Esophagus muscularis mucosa (tissue), 4 donors: Measurements from ENCODE around the gene CCDC89. TPM values are rescaled to one million over a fixed set of nuclear protein-coding genes. Genes with fewer than 3 reads are reported as not detected.

Experiments
- DNase-seq: peaks from one replicate; pipeline ENCODE4 v3.0.0-alpha.2; 2017; ENCODE audit errors: extremely low spot score
- H3K27ac ChIP-seq, 4 donors: fragments of 200-600 bp; sonication (generic); replicated peaks in 1 of 4; 1 replicate in 3 of 4; 2 replicates in 1 of 4; pipeline ENCODE4 v1.5.1; 2016 to 2019; ENCODE audit warnings: mild to moderate bottlenecking in 1 of 4
- H3K27me3 ChIP-seq, 4 donors: fragments of 200-600 bp; sonication (generic); one replicate each; pipeline versions ENCODE4 v1.5.1 to v1.6.0; 2016 to 2019
- H3K36me3 ChIP-seq, 4 donors: fragments of 200-600 bp; sonication (generic); one replicate each; pipeline ENCODE4 v1.5.1; 2016 to 2019
- H3K4me1 ChIP-seq, 4 donors: fragments of 200-600 bp; sonication (generic); one replicate each; pipeline ENCODE4 v1.5.1; 2016 to 2019
- H3K4me3 ChIP-seq, 4 donors: fragments of 200-600 bp; sonication (generic); 1 replicate in 2 of 4; 2 replicates in 2 of 4; pipeline ENCODE4 v1.5.1; 2016 to 2019; ENCODE audit warnings: mild to moderate bottlenecking in 4 of 4, moderate library complexity in 1 of 4
- H3K9me3 ChIP-seq, 4 donors: fragments of 200-600 bp; sonication (generic); 1 replicate in 3 of 4; 2 replicates in 1 of 4; pipeline ENCODE4 v1.5.1; 2016 to 2019
- CTCF ChIP-seq, 3 experiments: fragments of 200-600 bp in 2 of 3; fragments of 450-650 bp in 1 of 3; sonication (generic) in 2 of 3; IDR thresholded peaks; one replicate each; pipeline ENCODE4 v1.5.1; 2017 to 2019; ENCODE audit warnings: antibody characterized with exemption in 3 of 3, mild to moderate bottlenecking in 2 of 3, moderate library complexity in 1 of 3
- EP300 ChIP-seq: sonication (generic); formaldehyde crosslinking; IDR thresholded peaks from one replicate; pipeline ENCODE4 v1.6.1; 2017; ENCODE audit warnings: antibody characterized with exemption
- POLR2A ChIP-seq: fragments of 450-650 bp; IDR thresholded peaks from one replicate; pipeline ENCODE4 v1.6.1; 2017; ENCODE audit warnings: antibody characterized with exemption, moderate library complexity, mild to moderate bottlenecking, low read depth
- POLR2AphosphoS5 ChIP-seq, 2 donors: sonication (generic); formaldehyde crosslinking; IDR thresholded peaks; one replicate each; pipeline ENCODE4 v1.6.1; 2017; ENCODE audit warnings: antibody characterized with exemption in 2 of 2
- WGBS: methylation state at CpG from one replicate; pipeline ENCODE4 v1.1.5; 2018; 5-methylcytosine and 5-hydroxymethylcytosine counted together
- intact Hi-C: fragments of 100-400 bp; cut with DNase I; formaldehyde crosslinking; loops from one replicate; pipeline ENCODE4 v1.15.1; 2023
- total RNA-seq, 4 donors: library from RNA; depleted of rRNA; stranded (reverse); fragments of >200 nt; gene quantifications; one replicate each; pipeline versions ENCODE4 v1.1.0 to v1.2.1, GENCODE V29; 2016

The CCDC89 gene
- total RNA-seq, 4 donors from 2014 or later, result 0.83 to 2.9 (median 2.5) TPM

- Histone ChIP-seq H3K36me3 (no peaks in the 10 kb centered on the region), H3K9me3 (no peaks in the 10 kb centered on the region), H3K4me1 (no peaks in the 10 kb centered on the region), H3K27ac (no peak overlapping the region), H3K4me3 (no peak overlapping the region), H3K27me3 (no peaks in the 10 kb centered on the region)
- 66% methylated on average over 6 of the region's 6 CpGs for WGBS
- no peak for DNase-seq
- intact Hi-C loops, result no loop called here
- TF ChIP-seq POLR2AphosphoS5 (IDR thresholded peaks at IDR 0.05), result no peak
- TF ChIP-seq EP300, result no peak
Measured at GRCh38 chr11:85724748-85725465, 38.9 kb upstream of the CCDC89 start.

GRCh38 chr11:85723088-85723487 is 37.1 kb upstream of the CCDC89 start:
- Histone ChIP-seq H3K27ac (no peak overlapping the region), H3K4me1 (peaks cover 0 to 10% (median 0%) of the 10 kb centered on the region in 4 donors), H3K9me3 (no peaks in the 10 kb centered on the region), H3K27me3 (no peaks in the 10 kb centered on the region), H3K4me3 (no peak overlapping the region), H3K36me3 (no peaks in the 10 kb centered on the region)
- intact Hi-C loops, result no loop called here
- WGBS, result 85% methylated on average over 5 of the region's 5 CpGs
- no peak for TF ChIP-seq EP300
- TF ChIP-seq POLR2AphosphoS5 (IDR thresholded peaks at IDR 0.05), result no peak
- no peak for TF ChIP-seq CTCF (IDR thresholded peaks at IDR 0.05)
- TF ChIP-seq POLR2A, result no peak
- no peak for DNase-seq

- H3K4me3 ChIP-seq, result no peak overlapping the region
- WGBS, result 88% methylated on average over 3 of the region's 3 CpGs
- no peaks in the 10 kb centered on the region for H3K27me3 ChIP-seq
- TF ChIP-seq EP300 (no peak), POLR2AphosphoS5 (IDR thresholded peaks at IDR 0.05) (no peak), CTCF (IDR thresholded peaks at IDR 0.05) (no peak), POLR2A (no peak)
- H3K27ac ChIP-seq, result no peak overlapping the region
- intact Hi-C loops, result no loop called here
- DNase-seq, result no peak
- no peaks in the 10 kb centered on the region for H3K36me3 ChIP-seq
- peaks cover 0 to 10% (median 0%) of the 10 kb centered on the region in 4 donors for H3K4me1 ChIP-seq
- no peaks in the 10 kb centered on the region for H3K9me3 ChIP-seq
Measured at GRCh38 chr11:85721191-85721590, 35.2 kb upstream of the CCDC89 start.

- Histone ChIP-seq H3K4me1 (peaks cover 0 to 10% (median 0%) of the 10 kb centered on the region in 4 donors), H3K36me3 (no peaks in the 10 kb centered on the region), H3K27me3 (no peaks in the 10 kb centered on the region), H3K9me3 (no peaks in the 10 kb centered on the region), H3K4me3 (peak overlapping the region; percentile 8 to 30 (median 22)), H3K27ac (peak overlapping the region in 2 of 4 donors; percentile 8 to 41)
- no peak for DNase-seq
- WGBS, result 42% methylated on average over 10 of the region's 10 CpGs
- no peak for TF ChIP-seq EP300
- no peak for TF ChIP-seq POLR2A
- TF ChIP-seq POLR2AphosphoS5 (IDR thresholded peaks at IDR 0.05), result peak; percentile 10 to 50
- intact Hi-C loops, result no loop called here
Measured at GRCh38 chr11:85718991-85719807, 33.2 kb upstream of the CCDC89 start.

- DNase-seq, result no peak
- 71% methylated on average over 7 of the region's 7 CpGs for WGBS
- Histone ChIP-seq H3K4me1 (peaks cover 0 to 10% (median 0%) of the 10 kb centered on the region in 4 donors), H3K36me3 (no peaks in the 10 kb centered on the region), H3K27me3 (no peaks in the 10 kb centered on the region), H3K4me3 (peak overlapping the region; percentile 8 to 30 (median 22)), H3K9me3 (no peaks in the 10 kb centered on the region), H3K27ac (peak overlapping the region in 3 of 4 donors; percentile 8 to 41 (median 10))
- TF ChIP-seq CTCF (IDR thresholded peaks at IDR 0.05) (no peak), EP300 (no peak), POLR2AphosphoS5 (IDR thresholded peaks at IDR 0.05) (no peak), POLR2A (no peak)
- intact Hi-C loops, result no loop called here
Measured at GRCh38 chr11:85718126-85718943, 32.3 kb upstream of the CCDC89 start.
